ENCODE results near the gene AP3D1. TPM values are rescaled to one million over a fixed set of nuclear protein-coding genes. Genes with fewer than 3 reads are reported as not detected.

AP3D1 gene
- total RNA-seq, 1 donor from 2014 or later: 46.0 TPM

Other genes with a start within 250 kb of the AP3D1 start
- gene ADAT3, start 246.2 kb downstream of the AP3D1 start, total RNA-seq (ENCODE audit: insufficient read depth, low replicate concordance): 7.5 TPM
- gene SCAMP4, start 246.2 kb downstream of the AP3D1 start, total RNA-seq (ENCODE audit: insufficient read depth, low replicate concordance): 16.4 TPM
- 51.0 TPM for gene CSNK1G2, start 210.4 kb downstream of the AP3D1 start, total RNA-seq (ENCODE audit: insufficient read depth, low replicate concordance)
- gene BTBD2, start 135.9 kb downstream of the AP3D1 start, total RNA-seq (ENCODE audit: insufficient read depth, low replicate concordance): 31.8 TPM
- gene MKNK2, start 100.3 kb downstream of the AP3D1 start, total RNA-seq (ENCODE audit: insufficient read depth, low replicate concordance): 17.8 TPM
- 7.7 TPM for gene MOB3A, start 55.2 kb downstream of the AP3D1 start, total RNA-seq (ENCODE audit: insufficient read depth, low replicate concordance)
- gene IZUMO4, start 54.7 kb downstream of the AP3D1 start, total RNA-seq (ENCODE audit: insufficient read depth, low replicate concordance): 1.2 TPM
- 6.0 TPM for gene DOT1L, start 12.4 kb upstream of the AP3D1 start, total RNA-seq (ENCODE audit: insufficient read depth, low replicate concordance)
- gene PLEKHJ1, start 84.8 kb upstream of the AP3D1 start, total RNA-seq (ENCODE audit: insufficient read depth, low replicate concordance): 29.4 TPM
- gene SF3A2, start 85.3 kb upstream of the AP3D1 start, total RNA-seq (ENCODE audit: insufficient read depth, low replicate concordance): 39.7 TPM
- 3.1 TPM for gene AMH, start 97.8 kb upstream of the AP3D1 start, total RNA-seq (ENCODE audit: insufficient read depth, low replicate concordance)
- not detected for gene JSRP1, start 104.9 kb upstream of the AP3D1 start, total RNA-seq (ENCODE audit: insufficient read depth, low replicate concordance)
- gene PEAK3, start 130.6 kb upstream of the AP3D1 start, total RNA-seq (ENCODE audit: insufficient read depth, low replicate concordance): 0.24 TPM
- not detected for gene LINGO3, start 156.6 kb upstream of the AP3D1 start, total RNA-seq (ENCODE audit: insufficient read depth, low replicate concordance)
- 76.6 TPM for gene LSM7, start 177.0 kb upstream of the AP3D1 start, total RNA-seq (ENCODE audit: insufficient read depth, low replicate concordance)
- 20.5 TPM for gene SPPL2B, start 177.1 kb upstream of the AP3D1 start, total RNA-seq (ENCODE audit: insufficient read depth, low replicate concordance)
- not detected for gene TMPRSS9, start 208.7 kb upstream of the AP3D1 start, total RNA-seq (ENCODE audit: insufficient read depth, low replicate concordance)

All from umbilical cord (tissue), 1 donor.